ENCODE data around the gene VCX2.
"Not testable (repeated sequence)": the region's sequence is repeated elsewhere in the genome, so short reads cannot be mapped to it uniquely, and the experiment has no call there.

VCX2 gene

DNA sequence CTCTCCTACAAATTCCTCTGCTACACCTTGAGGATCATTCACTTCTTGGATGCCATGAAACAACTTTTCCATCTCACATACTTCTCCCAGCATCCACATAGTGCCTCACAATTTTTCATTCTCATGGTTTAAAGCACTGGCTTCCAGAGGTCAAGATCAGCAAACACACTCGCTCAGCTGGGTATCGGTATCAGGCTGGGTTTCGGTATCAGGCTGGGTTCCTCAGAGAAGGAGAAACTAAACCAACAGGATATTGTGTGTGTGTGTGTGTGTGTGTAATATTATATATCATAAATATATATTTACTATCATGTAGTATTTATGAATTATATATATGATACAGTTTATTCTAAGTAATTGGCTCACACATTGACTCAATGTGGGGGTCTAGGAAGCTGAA, at the start of gene VCX2:
Gene VCX2, minus strand, starts transcription at position 99 of the 400 bp plus-strand sequence. CDS start 624 bp downstream, outside the sequence.
- in situ Hi-C loops (cut with MboI; ENCODE audit: low sequenced_read_pairs) = not testable (repeated sequence)

DNA sequence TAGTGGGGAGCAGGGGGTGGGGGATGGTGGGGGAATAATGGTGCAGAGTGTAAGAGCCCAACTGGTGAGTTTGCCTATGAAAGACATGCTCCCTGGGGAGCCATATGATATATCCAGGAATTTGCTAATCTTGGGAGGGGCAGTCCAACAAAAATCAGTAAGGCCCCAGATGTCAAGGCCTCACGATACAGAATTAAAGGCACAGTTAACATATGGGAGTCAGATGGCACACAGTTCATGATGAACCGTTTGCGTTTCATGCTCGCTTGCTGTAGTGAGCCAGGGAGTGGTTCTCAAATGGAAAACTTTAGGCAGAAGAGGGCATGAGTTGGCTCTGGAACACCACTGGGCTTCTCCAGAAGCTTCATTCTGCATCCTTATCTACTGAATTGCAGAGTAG, 33.9 kb upstream of the VCX2 start:
- in situ Hi-C loops (cut with MboI; ENCODE audit: low sequenced_read_pairs) = no loop called here

DNA sequence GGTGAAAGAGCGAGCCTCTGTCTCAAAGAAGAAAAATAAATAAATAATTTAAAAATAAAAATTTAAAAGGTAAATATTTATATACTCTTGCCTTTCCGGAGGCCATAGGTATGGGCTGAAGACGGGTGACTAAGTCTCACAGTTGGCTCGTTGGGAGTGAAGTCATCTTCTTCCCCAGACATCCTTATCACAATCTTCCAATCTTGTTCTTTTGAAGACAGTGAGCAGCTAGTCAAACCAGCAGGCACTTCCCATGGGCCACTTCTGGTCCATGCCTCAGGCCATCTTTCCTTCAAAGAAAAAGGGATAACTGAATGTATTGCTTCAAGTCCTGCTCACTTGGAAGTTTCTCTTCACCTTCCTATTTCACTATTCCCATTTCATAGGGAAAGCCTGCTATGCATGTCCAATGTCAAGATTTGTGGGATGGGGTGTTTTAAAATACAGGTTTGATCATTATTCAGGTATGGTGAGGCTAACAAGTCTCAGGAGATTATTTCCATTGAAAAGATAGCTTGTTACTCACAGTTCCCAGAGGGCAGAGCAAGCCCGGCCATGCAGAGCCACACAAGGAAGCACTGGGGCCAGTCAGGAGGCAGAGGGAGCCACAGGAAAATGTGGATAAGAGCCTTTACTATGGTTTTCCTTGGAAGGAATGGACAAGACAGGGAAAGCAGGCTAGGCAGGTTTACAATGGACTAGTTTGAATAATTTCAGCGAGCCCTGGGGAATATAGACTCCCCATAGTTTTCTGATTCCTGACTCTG, 33.3 kb upstream of the VCX2 start:
- in situ Hi-C loops (cut with MboI; ENCODE audit: low sequenced_read_pairs) = no loop called here

DNA sequence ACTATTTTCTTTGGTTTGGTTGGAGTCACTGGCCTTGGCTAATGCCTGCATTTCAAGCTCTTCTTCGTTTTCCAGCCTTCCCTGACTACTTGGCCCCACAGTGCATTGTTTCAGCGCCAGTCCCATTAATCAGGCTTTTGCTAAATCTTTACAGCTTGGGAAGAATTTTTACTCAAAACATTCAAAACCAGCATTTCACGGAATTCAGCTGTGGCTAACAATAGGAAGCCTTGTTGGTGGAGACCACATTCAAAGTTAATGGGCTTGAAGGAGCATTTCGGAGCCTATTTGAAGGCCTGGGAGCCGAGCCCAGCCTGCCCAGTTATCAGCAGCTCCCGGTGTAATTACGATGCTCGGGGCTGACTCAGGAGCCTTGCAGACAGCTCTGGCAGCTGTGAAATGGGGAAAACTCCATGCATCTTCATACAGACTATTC, 30.8 kb upstream of the VCX2 start:
- in situ Hi-C loops (cut with MboI; ENCODE audit: low sequenced_read_pairs) = no loop called here

DNA sequence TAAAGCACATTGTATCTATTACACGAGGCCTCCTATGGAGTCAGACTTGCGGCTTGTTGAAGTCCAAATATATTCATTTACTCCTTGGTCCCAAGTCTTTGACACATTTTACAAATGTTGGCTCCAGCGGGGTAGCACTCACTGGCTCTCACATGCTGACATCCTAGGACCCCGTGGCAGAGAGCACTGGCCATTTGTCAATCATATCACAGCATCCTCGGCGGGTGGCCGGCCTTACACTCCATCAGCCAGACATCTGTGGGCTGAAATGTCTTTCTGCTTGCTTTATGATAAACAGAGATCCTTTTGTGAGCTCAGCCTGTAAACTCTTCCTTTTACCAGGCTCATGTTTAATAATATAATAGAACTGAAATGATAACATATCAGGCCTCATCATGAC, 25.7 kb upstream of the VCX2 start:
- in situ Hi-C loops (cut with MboI; ENCODE audit: low sequenced_read_pairs) = no loop called here

DNA sequence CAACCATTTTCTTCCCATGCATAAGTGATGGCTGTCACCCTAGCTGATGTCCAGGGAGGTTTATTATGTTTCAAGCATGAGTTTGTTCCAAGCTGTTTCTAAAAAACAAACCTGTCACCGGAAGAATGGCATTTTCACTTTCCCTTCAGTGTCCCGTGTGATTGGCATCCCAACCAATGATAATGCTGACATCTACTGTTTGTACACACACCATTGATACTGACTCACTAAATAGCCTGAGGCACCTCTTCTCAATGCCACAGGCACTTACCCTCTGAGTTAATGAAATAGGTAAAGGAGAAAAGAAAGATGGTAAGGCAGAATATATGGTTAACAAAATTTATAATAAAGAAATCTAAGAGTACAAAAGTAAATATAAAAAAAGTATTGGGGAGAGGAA, 23.1 kb upstream of the VCX2 start:
- in situ Hi-C loops (cut with MboI; ENCODE audit: low sequenced_read_pairs) = no loop called here

DNA sequence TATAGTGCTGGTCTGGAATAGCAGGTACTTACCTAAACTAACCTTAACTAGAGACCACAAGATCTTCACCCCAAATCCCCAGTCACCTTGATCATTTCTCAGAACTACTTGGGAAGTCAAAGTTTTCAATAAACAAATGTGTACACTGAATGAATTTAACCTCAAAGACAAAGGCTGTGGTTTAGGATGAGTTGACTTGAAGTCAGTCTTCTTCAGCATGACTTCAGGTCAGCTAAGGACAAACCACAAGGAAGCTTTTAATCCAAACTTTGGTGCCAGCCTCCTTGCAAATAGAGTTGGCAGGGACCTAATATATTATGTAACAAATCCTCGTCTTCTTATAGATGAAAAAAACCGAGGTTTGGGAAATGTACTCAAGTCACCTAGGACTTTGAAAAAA, 21.2 kb upstream of the VCX2 start:
- in situ Hi-C loops (cut with MboI; ENCODE audit: low sequenced_read_pairs) = no loop called here

DNA sequence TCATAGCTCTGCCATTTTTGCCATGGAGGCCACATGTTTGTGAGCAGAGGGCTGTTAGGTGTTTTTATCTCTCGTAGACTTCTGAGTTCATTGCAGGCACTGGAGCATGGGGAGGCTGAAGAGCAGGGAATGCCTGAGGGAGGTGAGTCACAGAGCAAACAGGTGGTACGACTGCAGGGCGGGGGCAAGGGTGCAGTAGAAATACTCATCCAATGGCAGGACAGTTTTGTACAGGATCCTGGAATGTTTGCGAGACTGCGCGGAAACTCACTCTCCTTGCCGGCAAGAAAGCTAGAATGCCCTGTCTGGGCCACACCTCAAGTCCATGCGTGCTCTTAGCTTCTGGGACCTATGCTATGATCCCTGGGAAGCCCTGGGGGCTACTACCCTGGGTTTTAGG, 20.0 kb upstream of the VCX2 start:
- in situ Hi-C loops (cut with MboI; ENCODE audit: low sequenced_read_pairs) = no loop called here

DNA sequence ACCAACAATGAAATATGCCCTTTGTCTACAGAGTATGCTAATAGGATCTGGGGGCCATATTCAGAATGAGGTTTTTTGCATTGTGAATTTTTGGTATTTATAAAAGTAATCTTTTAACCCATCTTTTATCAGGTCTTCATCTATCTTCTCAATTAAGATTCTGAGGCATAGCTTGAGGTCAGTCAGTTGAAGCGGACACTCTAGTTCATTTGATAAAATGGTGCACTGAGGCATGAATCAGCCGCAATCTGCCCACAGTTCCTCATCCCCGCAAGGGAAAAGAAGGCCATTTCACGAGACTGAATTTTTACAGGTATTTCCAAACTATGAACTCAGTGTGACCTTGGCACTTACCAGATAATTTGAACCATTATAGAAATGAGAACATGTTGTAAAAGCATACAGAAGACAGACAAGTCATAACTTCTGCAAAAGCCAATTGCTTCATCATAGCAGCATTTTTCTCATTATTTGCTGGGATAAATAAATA, 19.3 kb upstream of the VCX2 start:
- in situ Hi-C loops (cut with MboI; ENCODE audit: low sequenced_read_pairs) = no loop called here

DNA sequence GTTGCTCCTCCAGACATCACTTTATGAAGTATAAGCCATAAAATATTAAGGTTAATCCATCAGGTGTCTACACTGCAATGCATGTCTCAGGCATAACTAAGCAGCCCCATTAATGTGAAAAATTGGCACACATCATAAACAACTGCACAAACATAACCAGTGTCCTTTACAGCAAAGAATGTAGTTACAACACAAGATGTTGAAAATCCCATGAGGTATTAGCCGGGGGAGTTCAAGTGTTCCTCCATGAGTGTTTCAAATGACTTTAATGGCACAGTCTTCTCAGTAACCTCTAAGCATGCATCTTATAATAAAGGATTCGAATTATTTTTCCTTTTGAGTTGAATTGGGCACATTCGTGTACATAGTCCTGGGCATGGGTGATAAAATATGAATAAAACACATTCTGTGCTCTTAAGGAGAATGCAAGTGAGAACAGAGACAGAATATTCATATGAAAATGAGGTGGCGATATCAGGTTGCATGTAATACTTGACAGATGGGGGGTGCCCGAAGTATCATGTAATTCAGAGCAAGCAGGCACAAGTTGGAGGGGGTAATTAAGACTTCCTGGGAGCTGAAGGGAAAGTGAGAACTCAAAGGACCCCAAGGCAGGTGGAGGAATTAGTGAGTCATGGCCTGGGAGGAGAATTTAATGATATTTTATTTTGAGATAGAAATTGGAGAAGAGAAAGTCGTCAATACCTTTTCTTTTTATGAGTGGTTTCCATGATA, 18.2 kb upstream of the VCX2 start:
- in situ Hi-C loops (cut with MboI; ENCODE audit: low sequenced_read_pairs) = no loop called here

DNA sequence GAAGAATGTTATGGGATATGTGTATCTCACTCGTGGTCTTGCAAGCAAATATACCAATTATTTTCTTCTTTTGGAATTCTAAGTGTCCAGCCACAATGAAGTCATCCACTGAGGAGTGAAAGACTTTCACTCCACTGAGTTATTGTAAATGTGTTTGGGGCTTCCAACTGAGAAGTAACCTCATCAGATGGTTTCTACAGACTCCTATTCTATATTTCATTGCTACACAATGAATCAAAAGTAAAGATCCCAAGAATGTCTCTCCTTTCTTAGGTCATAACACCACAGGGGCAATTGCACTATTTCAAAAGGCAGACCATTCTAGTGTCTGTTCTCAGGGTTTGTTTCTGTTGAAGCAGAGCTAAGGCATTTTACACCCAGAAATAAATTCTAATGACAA, 12.3 kb upstream of the VCX2 start:
- in situ Hi-C loops (cut with MboI; ENCODE audit: low sequenced_read_pairs) = no loop called here

DNA sequence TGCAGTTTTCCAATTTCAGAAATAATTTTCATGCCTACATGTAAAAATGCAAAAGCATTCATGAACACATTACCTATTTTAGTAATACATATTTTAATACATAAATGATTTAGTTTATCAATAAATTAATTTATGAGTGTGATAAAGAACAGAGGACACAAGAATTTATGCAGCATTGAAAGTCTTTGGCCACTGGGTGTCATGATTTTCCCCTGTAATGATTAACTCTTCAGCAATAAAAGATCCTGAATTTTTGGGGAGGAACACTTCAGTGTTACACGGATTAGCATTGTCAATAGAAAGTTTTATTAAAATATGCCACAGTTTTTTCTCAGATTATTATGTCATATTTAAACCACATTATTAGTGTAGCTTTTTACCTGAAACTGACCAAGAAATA, 8.6 kb upstream of the VCX2 start:
- in situ Hi-C loops (cut with MboI; ENCODE audit: low sequenced_read_pairs) = no loop called here

DNA sequence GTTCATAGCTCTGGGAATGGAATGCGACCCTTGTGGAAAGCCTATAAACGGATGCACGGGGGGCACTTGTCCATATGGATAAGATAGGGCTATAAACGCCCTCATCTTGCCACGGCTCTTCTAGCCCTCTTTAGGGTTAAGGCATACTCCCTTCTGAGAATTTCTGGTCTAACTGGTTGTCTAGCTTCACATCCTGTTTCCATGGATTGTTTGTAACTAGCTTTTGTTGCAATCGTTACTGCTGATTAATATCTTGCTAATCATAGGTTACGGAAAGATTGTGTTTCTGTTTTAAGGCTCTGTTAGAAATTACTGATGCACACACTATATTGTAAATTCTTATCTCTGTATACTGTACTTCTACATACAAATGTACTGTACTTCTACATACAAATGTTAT, 17.1 kb downstream of the VCX2 start:
- in situ Hi-C loops (cut with MboI; ENCODE audit: low sequenced_read_pairs) = not testable (repeated sequence)

DNA sequence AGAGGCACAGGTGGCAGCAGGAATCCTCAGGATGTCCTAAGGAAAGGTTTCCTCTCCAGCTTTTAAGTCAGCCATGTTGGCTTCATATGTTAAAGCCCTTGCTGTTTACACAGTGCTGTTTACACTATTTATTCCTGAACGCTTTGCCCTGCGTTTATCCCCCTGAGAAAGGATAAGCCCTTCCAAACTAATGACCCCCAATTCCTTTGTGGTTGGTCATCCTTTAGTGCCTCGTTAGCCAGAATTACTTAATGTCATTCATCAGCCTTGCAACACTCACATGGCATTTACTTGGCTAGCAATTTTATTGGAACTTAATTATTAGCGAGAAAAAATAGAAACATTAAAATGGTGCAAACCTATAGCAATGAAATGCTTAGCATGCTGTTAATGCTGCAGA, 23.8 kb downstream of the VCX2 start:
- in situ Hi-C loops (cut with MboI; ENCODE audit: low sequenced_read_pairs) = no loop called here

DNA sequence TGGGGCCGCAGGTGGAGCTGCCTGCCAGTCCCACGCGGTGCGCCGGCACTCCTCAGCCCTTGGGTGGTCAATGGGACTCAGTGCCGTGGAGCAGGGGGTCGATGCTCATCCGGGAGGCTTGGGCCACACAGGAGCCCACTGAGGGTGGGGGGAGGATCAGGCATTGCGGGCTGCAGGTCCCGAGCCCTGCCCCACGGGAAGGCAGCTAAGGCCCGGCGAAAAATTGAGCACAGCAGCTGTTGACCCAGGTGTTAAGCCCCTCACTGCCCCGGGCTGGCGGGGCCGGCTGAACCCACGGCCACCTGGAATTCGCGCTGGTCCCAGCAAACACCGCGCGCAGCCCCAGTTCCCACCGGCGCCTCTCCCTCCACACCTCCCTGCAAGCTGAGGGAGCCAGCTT, 26.1 kb downstream of the VCX2 start:
- in situ Hi-C loops (cut with MboI; ENCODE audit: low sequenced_read_pairs) = no loop called here

DNA sequence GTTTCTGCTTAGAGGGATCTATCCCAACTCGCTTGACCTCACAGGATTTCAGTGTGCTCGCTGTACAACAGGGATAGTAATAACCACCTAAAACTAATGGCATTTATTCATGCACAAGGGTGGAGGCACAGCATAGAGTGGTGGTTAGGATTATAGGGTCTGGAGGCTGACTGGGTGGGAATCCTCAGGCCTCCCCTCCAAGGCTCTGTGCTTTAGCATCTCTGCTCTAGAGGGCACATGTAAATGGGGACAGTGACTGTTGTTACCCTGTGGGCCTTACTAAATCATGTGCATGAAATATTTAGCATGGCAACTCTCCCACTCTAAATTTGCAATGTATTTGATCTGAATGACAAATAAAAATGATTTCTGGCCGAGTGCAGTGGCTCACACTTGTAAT, 29.2 kb downstream of the VCX2 start:
- in situ Hi-C loops (cut with MboI; ENCODE audit: low sequenced_read_pairs) = no loop called here

DNA sequence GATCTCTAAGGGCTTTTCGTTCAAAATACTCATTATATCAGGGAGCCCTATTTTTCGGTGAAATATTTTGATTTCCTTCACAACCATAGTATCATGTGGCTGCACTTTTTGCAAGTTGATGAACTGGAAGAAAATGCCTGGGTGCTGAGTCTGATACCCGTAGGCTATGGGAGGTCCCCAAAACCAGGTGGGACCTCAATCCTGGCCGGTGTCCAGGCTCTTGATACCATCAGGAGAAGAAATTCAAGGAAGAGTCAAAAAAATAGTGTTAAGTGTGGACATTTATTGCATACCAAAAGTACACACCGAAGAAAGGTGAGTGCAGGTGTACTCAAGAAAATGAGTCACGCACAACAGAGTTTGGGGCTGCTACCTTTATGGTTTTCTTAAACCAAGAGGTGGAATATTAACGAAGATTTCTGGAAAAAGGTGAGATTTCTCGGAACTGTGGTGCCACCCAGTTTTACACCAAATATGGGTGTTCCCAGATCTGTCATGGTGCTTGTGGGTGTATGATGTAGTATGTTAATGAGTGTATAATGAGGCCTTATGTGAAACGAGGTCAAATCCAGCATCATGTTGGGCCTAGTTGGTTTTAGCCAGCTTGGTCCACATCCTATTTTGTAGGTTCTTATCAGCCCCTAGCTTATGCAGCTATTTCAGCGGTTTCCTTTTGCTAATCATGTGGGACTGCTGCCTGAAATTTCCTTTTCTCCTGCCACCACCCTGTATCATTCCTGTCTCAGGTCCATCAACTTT, 29.9 kb downstream of the VCX2 start:
- in situ Hi-C loops (cut with MboI; ENCODE audit: low sequenced_read_pairs) = no loop called here

DNA sequence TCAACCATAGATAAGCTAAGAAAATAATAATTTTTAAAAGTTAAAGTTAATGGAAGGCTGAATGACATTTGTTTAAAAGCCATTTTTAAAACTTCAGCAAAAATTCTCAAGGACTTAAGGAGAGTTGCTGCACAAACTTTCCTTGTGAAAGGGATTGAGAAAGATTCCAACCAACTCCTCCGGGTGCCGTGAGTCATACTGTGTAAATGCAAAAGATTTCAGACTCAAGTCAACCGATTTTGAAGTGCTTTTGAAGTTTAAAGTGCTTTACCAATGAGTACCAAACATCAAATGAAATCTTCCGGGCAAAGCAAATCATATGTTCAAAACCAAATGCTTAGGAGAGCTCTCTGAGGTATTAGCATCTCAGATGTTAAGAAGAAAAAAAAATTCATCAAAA, 31.4 kb downstream of the VCX2 start:
- in situ Hi-C loops (cut with MboI; ENCODE audit: low sequenced_read_pairs) = no loop called here

DNA sequence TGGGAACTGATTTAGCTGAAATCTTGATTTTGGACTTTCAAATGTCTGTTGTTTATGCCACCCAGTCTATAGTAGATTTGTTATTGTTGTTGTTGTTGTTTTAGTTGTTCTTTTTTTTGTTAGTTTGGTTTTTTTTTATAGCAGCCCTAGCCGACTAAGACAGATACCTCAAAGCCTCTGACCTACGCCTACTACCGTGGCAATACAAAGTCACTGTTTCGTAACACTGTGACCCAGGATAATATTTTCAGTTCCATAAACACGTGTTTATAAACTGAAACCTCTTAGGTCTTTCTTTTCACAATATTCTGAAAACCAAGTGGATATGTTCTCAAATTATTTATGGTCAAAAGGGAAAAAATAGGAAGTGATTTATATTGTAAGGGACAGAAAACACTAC, 32.8 kb downstream of the VCX2 start:
- in situ Hi-C loops (cut with MboI; ENCODE audit: low sequenced_read_pairs) = no loop called here

DNA sequence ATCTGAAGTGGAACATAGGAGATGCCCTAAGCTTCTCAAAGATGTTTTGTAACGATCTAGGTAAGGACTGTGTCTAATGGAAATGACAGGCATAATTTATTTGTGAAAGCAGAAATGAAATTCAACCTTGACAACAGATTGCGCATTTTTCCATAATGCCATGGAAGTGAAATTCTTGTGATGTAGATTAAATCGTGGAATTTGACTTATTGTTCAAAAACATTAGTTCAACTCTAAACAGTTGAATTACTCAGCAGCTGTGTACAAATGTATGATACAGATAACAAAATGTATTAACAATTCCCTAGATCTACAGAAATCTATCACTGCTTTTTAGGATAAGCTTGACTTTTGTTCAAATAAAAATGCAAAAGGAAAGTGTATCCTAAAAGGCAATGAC, 44.4 kb downstream of the VCX2 start:
- in situ Hi-C loops (cut with MboI; ENCODE audit: low sequenced_read_pairs) = no loop called here

DNA sequence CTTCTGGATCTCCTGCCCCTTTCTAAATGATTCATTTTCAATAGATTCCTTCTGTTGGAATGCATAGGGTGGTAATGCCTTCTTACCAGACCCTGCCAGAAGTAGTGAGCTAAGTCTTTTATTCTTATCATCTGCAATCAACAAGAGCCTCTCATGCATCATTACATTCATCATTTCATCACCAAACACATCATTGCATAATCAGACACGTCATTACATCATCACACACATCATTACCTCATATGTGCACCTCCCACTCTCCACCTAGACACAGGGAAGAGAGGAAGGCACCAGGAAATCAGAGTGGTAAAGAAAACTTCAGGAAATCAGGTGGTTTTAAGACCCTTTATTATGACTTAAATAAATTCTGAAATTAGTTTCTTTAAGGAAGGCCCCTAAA, 45.0 kb downstream of the VCX2 start:
- in situ Hi-C loops (cut with MboI; ENCODE audit: low sequenced_read_pairs) = no loop called here

DNA sequence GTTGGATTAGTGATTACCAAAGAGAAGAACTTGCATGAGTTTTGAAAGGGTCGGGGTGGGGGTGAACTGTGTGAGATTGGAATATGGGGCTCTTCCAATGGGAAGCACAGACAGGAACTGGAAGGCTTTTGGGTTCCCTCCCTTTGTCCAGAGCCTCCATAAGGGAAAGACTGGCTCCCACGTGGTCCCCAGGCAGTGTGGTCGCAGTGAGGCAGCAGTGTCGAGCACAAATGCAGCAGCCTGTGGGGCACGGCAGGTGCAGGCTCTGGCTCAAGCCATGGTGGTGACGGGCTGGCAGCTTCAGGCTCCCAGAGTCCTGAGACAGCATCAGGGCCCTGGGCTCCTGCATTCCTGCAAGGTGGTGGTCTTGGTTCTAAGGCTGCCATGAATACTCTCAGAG, 45.5 kb downstream of the VCX2 start:
- in situ Hi-C loops (cut with MboI; ENCODE audit: low sequenced_read_pairs) = no loop called here
